Osteocyte (in vitro differentiated cells): ENCODE results near the gene TMEM143. TPM values are rescaled to one million over a fixed set of nuclear protein-coding genes. Genes with fewer than 3 reads are reported as not detected.

Experiments used
- DNase-seq: peaks from one replicate; pipeline ENCODE4 v3.0.0; 2021; ENCODE audit warnings: mixed read lengths; ENCODE audit not compliant: unreplicated experiment; ENCODE audit errors: extremely low spot score
- H3K27ac Mint-ChIP-seq: one replicate; pipeline ENCODE4 v1.8.0; 2021; ENCODE audit warnings: mild to moderate bottlenecking, mixed read lengths; ENCODE audit not compliant: unreplicated experiment
- H3K27me3 Mint-ChIP-seq: one replicate; pipeline ENCODE4 v1.8.0; 2021; ENCODE audit warnings: mixed read lengths; ENCODE audit not compliant: unreplicated experiment
- H3K36me3 Mint-ChIP-seq: one replicate; pipeline ENCODE4 v1.8.0; 2021; ENCODE audit warnings: mixed read lengths; ENCODE audit not compliant: unreplicated experiment
- H3K4me1 Mint-ChIP-seq: one replicate; pipeline ENCODE4 v1.8.0; 2021; ENCODE audit warnings: mixed read lengths; ENCODE audit not compliant: unreplicated experiment
- H3K4me3 Mint-ChIP-seq: one replicate; pipeline ENCODE4 v1.8.0; 2021; ENCODE audit warnings: mild to moderate bottlenecking, moderate library complexity, mixed read lengths; ENCODE audit not compliant: unreplicated experiment
- H3K9me3 Mint-ChIP-seq: one replicate; pipeline ENCODE4 v1.8.0; 2021; ENCODE audit warnings: mixed read lengths; ENCODE audit not compliant: unreplicated experiment
- CTCF ChIP-seq: fragments of 200-600 bp; sonication (generic); IDR thresholded peaks from 2 replicates; pipeline ENCODE4 v1.5.0; 2021; ENCODE audit warnings: antibody characterized with exemption, mild to moderate bottlenecking, moderate library complexity
- total RNA-seq: library from RNA; stranded (reverse); gene quantifications from 2 replicates; pipeline ENCODE4 v1.2.1, GENCODE V29; 2021

TMEM143 gene
- total RNA-seq, 1 donor from 2014 or later = 9.1 TPM

GRCh38 chr19:48396824-48397176 is 33.1 kb upstream of the TMEM143 start:
- H3K4me3 Mint-ChIP-seq = no peak overlapping the region

GRCh38 chr19:48396016-48396823 is 32.5 kb upstream of the TMEM143 start:
- Mint-ChIP-seq H3K27me3 (peaks cover 10% of the 10 kb centered on the region), H3K9me3 (no peaks in the 10 kb centered on the region), H3K36me3 (no peaks in the 10 kb centered on the region), H3K27ac (no peak overlapping the region), H3K4me3 (peak overlapping the region; percentile 26), H3K4me1 (peaks cover 50% of the 10 kb centered on the region)
- no peak for TF ChIP-seq CTCF
- DNase-seq = no peak

More at GRCh38 chr19:48396824-48397176, 33.1 kb upstream of the TMEM143 start:
- TF ChIP-seq CTCF = no peak
- Mint-ChIP-seq H3K36me3 (no peaks in the 10 kb centered on the region), H3K4me1 (peaks cover 48% of the 10 kb centered on the region), H3K27me3 (peaks cover 10% of the 10 kb centered on the region), H3K9me3 (no peaks in the 10 kb centered on the region), H3K27ac (no peak overlapping the region)
- no peak for DNase-seq

- Mint-ChIP-seq H3K27ac (no peak overlapping the region), H3K4me3 (no peak overlapping the region), H3K9me3 (no peaks in the 10 kb centered on the region), H3K36me3 (no peaks in the 10 kb centered on the region), H3K4me1 (peaks cover 50% of the 10 kb centered on the region), H3K27me3 (peaks cover 10% of the 10 kb centered on the region)
- TF ChIP-seq CTCF = no peak
- DNase-seq = no peak
Measured at GRCh38 chr19:48395499-48395898, 31.8 kb upstream of the TMEM143 start.

- peaks cover 47% of the 10 kb centered on the region for H3K4me1 Mint-ChIP-seq
- H3K4me3 Mint-ChIP-seq = no peak overlapping the region
- no peak for TF ChIP-seq CTCF
- no peaks in the 10 kb centered on the region for H3K36me3 Mint-ChIP-seq
- H3K27me3 Mint-ChIP-seq = peaks cover 10% of the 10 kb centered on the region
- no peak overlapping the region for H3K27ac Mint-ChIP-seq
- no peak for DNase-seq
- no peaks in the 10 kb centered on the region for H3K9me3 Mint-ChIP-seq
Measured at GRCh38 chr19:48395170-48395455, 31.4 kb upstream of the TMEM143 start.

- H3K4me1 Mint-ChIP-seq = peaks cover 47% of the 10 kb centered on the region
- H3K27ac Mint-ChIP-seq = peak overlapping the region; percentile 44
Measured at GRCh38 chr19:48394331-48395169, 30.8 kb upstream of the TMEM143 start.

More at GRCh38 chr19:48394331-48395169, 30.8 kb upstream of the TMEM143 start:
- Mint-ChIP-seq H3K9me3 (no peaks in the 10 kb centered on the region), H3K4me3 (peak overlapping the region; percentile 58), H3K36me3 (no peaks in the 10 kb centered on the region), H3K27me3 (peaks cover 10% of the 10 kb centered on the region)
- DNase-seq = no peak
- TF ChIP-seq CTCF = no peak
